ENCODE data around the gene H2BK1.

DNA sequence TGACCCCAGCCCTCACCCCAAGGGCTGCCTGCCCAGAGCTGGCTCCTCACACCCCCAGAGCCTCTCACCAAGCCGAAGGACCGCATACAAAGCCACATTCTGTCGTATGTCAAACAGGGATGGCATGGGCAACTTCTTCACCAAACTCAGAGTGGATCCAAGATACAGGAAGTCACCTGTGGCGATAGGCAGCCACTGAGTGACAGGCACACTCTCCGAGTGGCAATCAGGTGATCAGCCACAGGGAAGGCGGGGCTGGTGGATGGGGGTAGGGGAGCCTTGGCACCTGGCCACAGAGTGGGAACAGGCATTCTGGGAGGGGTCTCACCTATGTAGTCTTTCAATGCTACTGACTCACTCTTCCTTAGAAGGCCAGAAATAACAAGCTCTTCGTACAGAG is 16.1 kb downstream of the H2BK1 start:
- TF ChIP-seq, protein P1, sequence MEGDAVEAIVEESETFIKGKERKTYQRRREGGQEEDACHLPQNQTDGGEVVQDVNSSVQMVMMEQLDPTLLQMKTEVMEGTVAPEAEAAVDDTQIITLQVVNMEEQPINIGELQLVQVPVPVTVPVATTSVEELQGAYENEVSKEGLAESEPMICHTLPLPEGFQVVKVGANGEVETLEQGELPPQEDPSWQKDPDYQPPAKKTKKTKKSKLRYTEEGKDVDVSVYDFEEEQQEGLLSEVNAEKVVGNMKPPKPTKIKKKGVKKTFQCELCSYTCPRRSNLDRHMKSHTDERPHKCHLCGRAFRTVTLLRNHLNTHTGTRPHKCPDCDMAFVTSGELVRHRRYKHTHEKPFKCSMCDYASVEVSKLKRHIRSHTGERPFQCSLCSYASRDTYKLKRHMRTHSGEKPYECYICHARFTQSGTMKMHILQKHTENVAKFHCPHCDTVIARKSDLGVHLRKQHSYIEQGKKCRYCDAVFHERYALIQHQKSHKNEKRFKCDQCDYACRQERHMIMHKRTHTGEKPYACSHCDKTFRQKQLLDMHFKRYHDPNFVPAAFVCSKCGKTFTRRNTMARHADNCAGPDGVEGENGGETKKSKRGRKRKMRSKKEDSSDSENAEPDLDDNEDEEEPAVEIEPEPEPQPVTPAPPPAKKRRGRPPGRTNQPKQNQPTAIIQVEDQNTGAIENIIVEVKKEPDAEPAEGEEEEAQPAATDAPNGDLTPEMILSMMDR (IDR thresholded peaks at IDR 0.05; ENCODE audit: low read length) = no peak
- TF ChIP-seq EZH2 (IDR thresholded peaks at IDR 0.05; ENCODE audit: borderline replicate concordance, low read length) = no peak
